GM23338 (cell line): Measurements from ENCODE around the gene TOP2A. TPM values are rescaled to one million over a fixed set of nuclear protein-coding genes. Genes with fewer than 3 reads are reported as not detected.

ENCODE experiments used
- ATAC-seq: fragments of 200-7000 bp; cut with Tn5 transposase; 3 replicates; pipeline ENCODE4 v1.9.1; 2020
- DNase-seq: peaks from one replicate; pipeline ENCODE4 v3.0.0-alpha.2; 2015; ENCODE audit warnings: low spot score
- H2AFZ ChIP-seq: fragments of 200-600 bp; sonication (generic); 2 replicates; pipeline ENCODE4 v1.8.0; 2016; ENCODE audit warnings: antibody characterized with exemption, mild to moderate bottlenecking, moderate library complexity
- H3F3A ChIP-seq: fragments of 200-600 bp; sonication (generic); replicated peaks from 2 replicates; pipeline ENCODE4 v1.8.0; 2017; ENCODE audit warnings: antibody characterized with exemption, mixed run types, low read depth
- H3K27ac ChIP-seq: fragments of 200-600 bp; sonication (generic); 2 replicates; pipeline ENCODE4 v1.6.1; 2016; ENCODE audit warnings: low read depth
- H3K27me3 ChIP-seq: fragments of 200-600 bp; sonication (generic); 2 replicates; pipeline ENCODE4 v1.8.0; 2016; ENCODE audit warnings: mild to moderate bottlenecking, mixed run types, moderate library complexity; ENCODE audit not compliant: insufficient read depth
- H3K36me3 ChIP-seq: fragments of 200-600 bp; sonication (generic); 2 replicates; pipeline ENCODE4 v1.8.0; 2016; ENCODE audit warnings: mild to moderate bottlenecking; ENCODE audit not compliant: insufficient read depth
- H3K4me1 ChIP-seq: fragments of 200-600 bp; sonication (generic); 2 replicates; pipeline ENCODE4 v1.8.0; 2016; ENCODE audit warnings: mild to moderate bottlenecking, moderate library complexity; ENCODE audit not compliant: insufficient read depth
- H3K4me2 ChIP-seq: fragments of 200-600 bp; sonication (generic); 2 replicates; pipeline ENCODE4 v1.7.1; 2017; ENCODE audit warnings: mixed run types
- H3K4me3 ChIP-seq: fragments of 200-600 bp; sonication (generic); 2 replicates; pipeline ENCODE4 v1.6.1; 2016; ENCODE audit warnings: mixed run types
- H3K79me2 ChIP-seq: fragments of 200-600 bp; sonication (generic); replicated peaks from 2 replicates; pipeline ENCODE4 v1.8.0; 2017; ENCODE audit warnings: mild to moderate bottlenecking; ENCODE audit not compliant: insufficient read depth
- H3K9me2 ChIP-seq: fragments of 200-600 bp; sonication (generic); 2 replicates; pipeline ENCODE4 v1.8.0; 2017; ENCODE audit not compliant: insufficient read depth
- H4K20me1 ChIP-seq: fragments of 200-600 bp; sonication (generic); replicated peaks from 2 replicates; pipeline ENCODE4 v1.8.0; 2017; ENCODE audit warnings: mild to moderate bottlenecking; ENCODE audit not compliant: insufficient read depth
- H3K27ac Mint-ChIP-seq: 2 replicates; pipeline ENCODE4 v1.8.0; 2020; ENCODE audit warnings: inconsistent platforms, mild to moderate bottlenecking, moderate library complexity, mixed read lengths
- H3K27me3 Mint-ChIP-seq: 3 replicates; pipeline ENCODE4 v1.8.0; 2022; ENCODE audit warnings: low read depth, mild to moderate bottlenecking, moderate library complexity, mixed read lengths, inconsistent platforms; ENCODE audit not compliant: insufficient read depth, poor library complexity
- H3K36me3 Mint-ChIP-seq: 3 replicates; pipeline ENCODE4 v1.8.0; 2021; ENCODE audit warnings: low read depth, mild to moderate bottlenecking, inconsistent platforms, moderate library complexity, mixed read lengths
- H3K4me1 Mint-ChIP-seq: 3 replicates; pipeline ENCODE4 v1.8.0; 2020; ENCODE audit warnings: mild to moderate bottlenecking, inconsistent platforms, mixed read lengths
- H3K4me3 Mint-ChIP-seq: 3 replicates; pipeline ENCODE4 v1.8.0; 2021; ENCODE audit warnings: moderate library complexity, mild to moderate bottlenecking, inconsistent platforms, mixed read lengths
- H3K9me3 Mint-ChIP-seq: 3 replicates; pipeline ENCODE4 v1.8.0; 2020; ENCODE audit warnings: moderate library complexity, mild to moderate bottlenecking, inconsistent platforms, mixed read lengths
- CREB1 ChIP-seq: fragments of 250-450 bp; sonication (Bioruptor Pico); IDR thresholded peaks from 2 replicates; pipeline ENCODE4 v1.5.0; 2020; ENCODE audit warnings: low read depth, mild to moderate bottlenecking, moderate library complexity
- CTCF ChIP-seq, 2 experiments: fragments of 200-600 bp in 1 of 2; sonication (generic) in 1 of 2; conservative IDR thresholded peaks; 2 replicates each; pipeline versions ENCODE4 v1.5.1 to v1.6.1; 2016 to 2017; ENCODE audit warnings: antibody characterized with exemption in 2 of 2, low read depth in 2 of 2, mild to moderate bottlenecking in 2 of 2, moderate library complexity in 1 of 2
- EZH2 ChIP-seq: fragments of 200-600 bp; sonication (generic); IDR thresholded peaks from one replicate; pipeline ENCODE4 v1.8.0; 2017; ENCODE audit warnings: antibody characterized with exemption, mild to moderate bottlenecking, low read depth; ENCODE audit not compliant: unreplicated experiment
- EZH2phosphoT487 ChIP-seq: fragments of 200-600 bp; sonication (generic); IDR thresholded peaks from one replicate; pipeline ENCODE4 v1.8.1; 2018; ENCODE audit warnings: antibody characterized with exemption; ENCODE audit not compliant: unreplicated experiment
- JUNB ChIP-seq: IDR thresholded peaks from one replicate; pipeline ENCODE4 v1.6.1; 2016; ENCODE audit warnings: antibody characterized with exemption; ENCODE audit not compliant: unreplicated experiment
- NANOG ChIP-seq: IDR thresholded peaks from 2 replicates; pipeline ENCODE4 v1.6.1; 2016; ENCODE audit warnings: antibody characterized with exemption, borderline replicate concordance
- POLR2AphosphoS5 ChIP-seq: IDR thresholded peaks from 2 replicates; pipeline ENCODE4 v1.6.1; 2016; ENCODE audit warnings: antibody characterized with exemption, low read depth
- STAT1 ChIP-seq: IDR thresholded peaks from one replicate; pipeline ENCODE4 v1.6.1; 2016; ENCODE audit warnings: antibody characterized with exemption; ENCODE audit not compliant: unreplicated experiment
- ZNF114 ChIP-seq: fragments of 250-450 bp; sonication (Bioruptor Pico); IDR thresholded peaks from 2 replicates; pipeline ENCODE4 v1.5.0; 2020; ENCODE audit warnings: mild to moderate bottlenecking, moderate library complexity
- ZNF331 ChIP-seq: fragments of 250-450 bp; sonication (Bioruptor Pico); IDR thresholded peaks from 2 replicates; pipeline ENCODE4 v1.5.0; 2020; ENCODE audit warnings: low read depth, mild to moderate bottlenecking, moderate library complexity
- polyA plus RNA-seq: library from polyadenylated mRNA; unstranded; fragments of >200 nt; fragmentation: Nextera tagmentation; extraction: Ambion mirVana; gene quantifications from 2 replicates; pipeline ENCODE4 v1.2.1, GENCODE V29; 2016
- total RNA-seq: library from RNA; depleted of rRNA; stranded (reverse); fragments of >200 nt; shearing (Covaris generic); gene quantifications from 2 replicates; pipeline ENCODE4 v1.2.3, GENCODE V29; 2014
- TF ChIP-seq, protein P1 (sequence below): IDR thresholded peaks from one replicate; pipeline ENCODE4 v1.6.1; 2018; ENCODE audit warnings: antibody characterized with exemption; ENCODE audit not compliant: unreplicated experiment
- TF ChIP-seq, protein P2 (sequence below): IDR thresholded peaks from 2 replicates; pipeline ENCODE4 v1.6.1; 2016; ENCODE audit warnings: antibody characterized with exemption

Gene TOP2A
- total and polyA plus RNA-seq, 2 experiments from 2014 or later, result 263 to 442 TPM

DNA sequence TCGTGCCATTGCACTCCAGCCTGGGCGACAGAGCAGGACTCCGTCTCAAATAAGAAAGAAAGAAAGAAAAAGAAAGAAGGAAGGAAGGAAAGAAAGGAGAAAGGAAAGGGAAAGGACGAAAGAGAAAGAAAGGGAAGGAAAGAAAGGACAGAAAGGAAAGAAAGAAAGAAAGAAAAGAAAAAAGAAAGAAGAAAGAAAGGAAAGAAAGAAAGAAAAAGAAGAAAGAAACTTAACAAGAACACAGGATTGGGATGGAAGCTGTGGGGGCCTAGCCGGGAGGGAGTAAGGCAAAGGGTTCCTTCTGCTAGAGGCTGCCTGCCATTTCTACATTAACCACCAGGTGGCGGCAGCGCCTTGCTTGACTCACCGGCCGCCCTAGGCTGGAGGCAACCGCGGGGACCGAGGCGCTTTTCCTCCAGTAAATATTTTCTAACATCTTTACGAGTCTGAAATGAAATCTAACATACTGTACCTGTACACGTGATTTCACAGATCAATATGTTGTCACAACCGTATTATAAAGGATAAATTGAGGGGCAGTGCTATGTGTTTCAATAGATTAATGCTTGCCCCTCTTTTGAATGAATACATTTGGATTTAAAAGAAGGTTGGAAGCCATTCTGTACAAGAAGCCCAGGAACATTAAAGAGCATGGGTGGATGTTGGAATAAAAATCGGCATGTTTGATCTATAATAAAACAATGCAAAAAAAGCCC lies 59.2 kb downstream of the TOP2A start:
- Mint-ChIP-seq H3K4me1 (peaks cover 44% of the 10 kb centered on the region), H3K36me3 (peaks cover 8% of the 10 kb centered on the region; the same call in 2 of the 3 replicates), H3K27me3 (peaks cover 42% of the 10 kb centered on the region), H3K9me3 (no peaks in the 10 kb centered on the region; the same call in 2 of the 3 replicates), H3K27ac (no peak overlapping the region), H3K4me3 (peak overlapping the region; percentile 23; the same call in 2 of the 3 replicates)
- peak; percentile 94 for DNase-seq
- Histone ChIP-seq H3K36me3 (no peaks in the 10 kb centered on the region), H3K4me1 (peaks cover 32% of the 10 kb centered on the region), H4K20me1 (no peaks in the 10 kb centered on the region), H3K27me3 (peaks cover 33% of the 10 kb centered on the region), H3K4me3 (no peak overlapping the region), H3K4me2 (peak overlapping the region; percentile 25; the same call in 1 of the 2 replicates), H3K27ac (no peak overlapping the region), H3K79me2 (no peaks in the 10 kb centered on the region), H2AFZ (no peak overlapping the region), H3F3A (peaks cover 12% of the 10 kb centered on the region; the same call in 1 of the 2 replicates), H3K9me2 (no peaks in the 10 kb centered on the region)
- peak; percentile 94 to 97 for TF ChIP-seq CTCF (conservative IDR thresholded peaks at IDR 0.05; ENCODE audit: low read depth in 2 of 2)
- TF ChIP-seq, protein P1, sequence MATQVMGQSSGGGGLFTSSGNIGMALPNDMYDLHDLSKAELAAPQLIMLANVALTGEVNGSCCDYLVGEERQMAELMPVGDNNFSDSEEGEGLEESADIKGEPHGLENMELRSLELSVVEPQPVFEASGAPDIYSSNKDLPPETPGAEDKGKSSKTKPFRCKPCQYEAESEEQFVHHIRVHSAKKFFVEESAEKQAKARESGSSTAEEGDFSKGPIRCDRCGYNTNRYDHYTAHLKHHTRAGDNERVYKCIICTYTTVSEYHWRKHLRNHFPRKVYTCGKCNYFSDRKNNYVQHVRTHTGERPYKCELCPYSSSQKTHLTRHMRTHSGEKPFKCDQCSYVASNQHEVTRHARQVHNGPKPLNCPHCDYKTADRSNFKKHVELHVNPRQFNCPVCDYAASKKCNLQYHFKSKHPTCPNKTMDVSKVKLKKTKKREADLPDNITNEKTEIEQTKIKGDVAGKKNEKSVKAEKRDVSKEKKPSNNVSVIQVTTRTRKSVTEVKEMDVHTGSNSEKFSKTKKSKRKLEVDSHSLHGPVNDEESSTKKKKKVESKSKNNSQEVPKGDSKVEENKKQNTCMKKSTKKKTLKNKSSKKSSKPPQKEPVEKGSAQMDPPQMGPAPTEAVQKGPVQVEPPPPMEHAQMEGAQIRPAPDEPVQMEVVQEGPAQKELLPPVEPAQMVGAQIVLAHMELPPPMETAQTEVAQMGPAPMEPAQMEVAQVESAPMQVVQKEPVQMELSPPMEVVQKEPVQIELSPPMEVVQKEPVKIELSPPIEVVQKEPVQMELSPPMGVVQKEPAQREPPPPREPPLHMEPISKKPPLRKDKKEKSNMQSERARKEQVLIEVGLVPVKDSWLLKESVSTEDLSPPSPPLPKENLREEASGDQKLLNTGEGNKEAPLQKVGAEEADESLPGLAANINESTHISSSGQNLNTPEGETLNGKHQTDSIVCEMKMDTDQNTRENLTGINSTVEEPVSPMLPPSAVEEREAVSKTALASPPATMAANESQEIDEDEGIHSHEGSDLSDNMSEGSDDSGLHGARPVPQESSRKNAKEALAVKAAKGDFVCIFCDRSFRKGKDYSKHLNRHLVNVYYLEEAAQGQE, result no peak
- peak; percentile 27 for ATAC-seq

DNA sequence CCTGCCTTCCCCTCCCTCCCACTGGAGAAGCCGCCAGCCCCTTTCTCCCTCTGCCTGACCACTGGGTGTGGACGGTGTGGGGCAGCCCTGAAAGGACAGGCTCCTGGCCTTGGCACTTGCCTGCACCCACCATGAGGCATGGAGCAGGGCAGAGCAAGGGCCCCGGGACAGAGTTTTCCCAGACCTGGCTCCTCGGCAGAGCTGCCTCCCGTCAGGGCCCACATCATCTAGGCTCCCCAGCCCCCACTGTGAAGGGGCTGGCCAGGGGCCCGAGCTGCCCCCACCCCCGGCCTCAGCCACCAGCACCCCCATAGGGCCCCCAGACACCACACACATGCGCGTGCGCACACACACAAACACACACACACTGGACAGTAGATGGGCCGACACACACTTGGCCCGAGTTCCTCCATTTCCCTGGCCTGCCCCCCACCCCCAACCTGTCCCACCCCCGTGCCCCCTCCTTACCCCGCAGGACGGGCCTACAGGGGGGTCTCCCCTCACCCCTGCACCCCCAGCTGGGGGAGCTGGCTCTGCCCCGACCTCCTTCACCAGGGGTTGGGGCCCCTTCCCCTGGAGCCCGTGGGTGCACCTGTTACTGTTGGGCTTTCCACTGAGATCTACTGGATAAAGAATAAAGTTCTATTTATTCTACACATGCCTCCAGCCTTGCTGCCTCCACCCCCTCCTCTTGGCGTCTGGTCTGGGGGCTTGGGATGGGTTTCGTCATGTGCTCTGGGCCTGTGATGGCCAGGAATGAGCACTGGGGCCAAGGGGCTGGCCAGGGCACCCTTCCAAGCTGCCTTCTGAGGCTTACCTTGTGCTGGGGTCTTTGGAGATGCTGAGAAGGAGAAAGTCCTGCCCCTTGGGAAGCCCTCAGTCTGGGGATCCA lies 60.5 kb downstream of the TOP2A start:
- H3K9me2 ChIP-seq, result no peaks in the 10 kb centered on the region
- H3K9me3 Mint-ChIP-seq, result no peaks in the 10 kb centered on the region
- no peak overlapping the region for H3K4me3 ChIP-seq
- TF ChIP-seq EZH2phosphoT487 (no peak), NANOG (no peak), STAT1 (no peak), CREB1 (CRISPR knock-in tag) (no peak), EZH2 (no peak), JUNB (no peak), ZNF114 (CRISPR knock-in tag) (no peak), POLR2AphosphoS5 (no peak), ZNF331 (CRISPR knock-in tag) (no peak)
- TF ChIP-seq, protein P2, sequence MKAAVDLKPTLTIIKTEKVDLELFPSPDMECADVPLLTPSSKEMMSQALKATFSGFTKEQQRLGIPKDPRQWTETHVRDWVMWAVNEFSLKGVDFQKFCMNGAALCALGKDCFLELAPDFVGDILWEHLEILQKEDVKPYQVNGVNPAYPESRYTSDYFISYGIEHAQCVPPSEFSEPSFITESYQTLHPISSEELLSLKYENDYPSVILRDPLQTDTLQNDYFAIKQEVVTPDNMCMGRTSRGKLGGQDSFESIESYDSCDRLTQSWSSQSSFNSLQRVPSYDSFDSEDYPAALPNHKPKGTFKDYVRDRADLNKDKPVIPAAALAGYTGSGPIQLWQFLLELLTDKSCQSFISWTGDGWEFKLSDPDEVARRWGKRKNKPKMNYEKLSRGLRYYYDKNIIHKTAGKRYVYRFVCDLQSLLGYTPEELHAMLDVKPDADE, result no peak
- TF ChIP-seq, protein P1, result no peak
- H3K36me3 Mint-ChIP-seq, result peaks cover 19% of the 10 kb centered on the region
- H4K20me1 ChIP-seq, result no peaks in the 10 kb centered on the region
- ATAC-seq (no peak), DNase-seq (no peak)
- no peak overlapping the region for H3K27ac Mint-ChIP-seq
- H3F3A ChIP-seq, result peaks cover 11% of the 10 kb centered on the region; the same call in 1 of the 2 replicates
- H3K4me3 Mint-ChIP-seq, result no peak overlapping the region
- H3K4me1 ChIP-seq, result peaks cover 39% of the 10 kb centered on the region
- no peak overlapping the region for H3K4me2 ChIP-seq
- no peak overlapping the region for H3K27ac ChIP-seq
- H3K79me2 ChIP-seq, result no peaks in the 10 kb centered on the region
- peaks cover 38% of the 10 kb centered on the region for H3K27me3 Mint-ChIP-seq
- no peaks in the 10 kb centered on the region for H3K36me3 ChIP-seq
- peaks cover 50% of the 10 kb centered on the region for H3K4me1 Mint-ChIP-seq
- no peak overlapping the region for H2AFZ ChIP-seq
- peaks cover 20% of the 10 kb centered on the region for H3K27me3 ChIP-seq
